Sigmoid colon (tissue), 4 donors: ENCODE data around the gene SLC34A1.
A peak's percentile ranks its signal among the peaks of the same experiment; 100 is the strongest.

Experiments used
- CTCF ChIP-seq, 4 experiments: fragments of 450-650 bp in 3 of 4; fragments of 200-600 bp in 1 of 4; IDR thresholded peaks; one replicate each; pipeline ENCODE4 v1.5.1; 2016 to 2019; ENCODE audit warnings: antibody characterized with exemption in 4 of 4, mild to moderate bottlenecking in 3 of 4, moderate library complexity in 2 of 4
- POLR2A ChIP-seq, 2 donors: fragments of 450-650 bp; IDR thresholded peaks; one replicate each; pipeline ENCODE4 v1.6.1; 2016; ENCODE audit warnings: antibody characterized with exemption in 2 of 2, mild to moderate bottlenecking in 2 of 2, moderate library complexity in 2 of 2
- POLR2AphosphoS5 ChIP-seq, 4 donors: sonication (generic); formaldehyde crosslinking; IDR thresholded peaks; one replicate each; pipeline ENCODE4 v1.6.1; 2017; ENCODE audit warnings: antibody characterized with exemption in 4 of 4

DNA sequence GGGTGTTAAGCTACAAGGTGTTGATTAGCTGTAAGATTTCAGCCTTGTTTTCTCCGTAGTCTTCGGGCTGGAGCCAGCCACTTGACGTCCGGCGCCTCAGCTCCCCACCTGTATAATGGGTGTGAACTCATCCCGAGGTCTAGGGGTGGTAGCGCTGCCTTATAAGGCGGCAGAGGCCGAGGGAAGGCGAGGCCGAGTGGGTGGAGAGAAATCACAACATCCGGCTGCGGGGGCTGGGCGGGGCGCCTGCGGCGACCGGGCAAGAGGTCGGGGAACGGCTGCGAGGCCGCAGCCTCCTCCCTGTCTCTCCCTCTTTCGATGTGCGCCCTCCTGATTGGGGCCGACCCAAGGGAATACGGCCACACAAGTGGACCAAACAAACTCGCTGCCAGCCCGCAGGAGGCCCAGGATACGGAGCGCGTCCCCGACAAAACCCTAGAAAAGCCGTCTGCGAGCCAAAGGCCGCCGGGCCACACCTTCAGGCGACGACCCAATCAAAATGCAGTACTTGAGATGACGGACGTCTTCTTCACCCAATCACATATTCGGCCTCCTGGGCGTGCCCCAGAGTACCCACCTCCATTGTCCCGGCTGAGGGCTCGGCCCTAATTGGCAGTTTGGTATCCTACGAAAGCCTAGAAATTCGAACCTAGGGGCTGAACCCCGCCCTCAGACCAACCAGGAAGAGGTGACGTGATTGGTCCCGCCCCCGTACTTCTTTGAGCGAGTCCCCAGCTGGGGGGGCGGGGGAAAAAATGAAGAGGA, 41.7 kb downstream of the SLC34A1 start:
- no peak for TF ChIP-seq CTCF (IDR thresholded peaks at IDR 0.05)
- peak; percentile 72 to 91 for TF ChIP-seq POLR2A (IDR thresholded peaks at IDR 0.05)
- peak; percentile 62 to 94 (median 80) for TF ChIP-seq POLR2AphosphoS5 (IDR thresholded peaks at IDR 0.05)
